GM04503 (cell line): ENCODE results near the gene PCDHGA4.
A peak's percentile ranks its signal among the peaks of the same experiment; 100 is the strongest.
"Not testable (repeated sequence)": the region's sequence is repeated elsewhere in the genome, so short reads cannot be mapped to it uniquely, and the experiment has no call there.

Experiments used
- DNase-seq: peaks from one replicate; pipeline ENCODE4 v3.0.0-alpha.2; 2012; ENCODE audit warnings: low read depth

The PCDHGA4 gene

DNA sequence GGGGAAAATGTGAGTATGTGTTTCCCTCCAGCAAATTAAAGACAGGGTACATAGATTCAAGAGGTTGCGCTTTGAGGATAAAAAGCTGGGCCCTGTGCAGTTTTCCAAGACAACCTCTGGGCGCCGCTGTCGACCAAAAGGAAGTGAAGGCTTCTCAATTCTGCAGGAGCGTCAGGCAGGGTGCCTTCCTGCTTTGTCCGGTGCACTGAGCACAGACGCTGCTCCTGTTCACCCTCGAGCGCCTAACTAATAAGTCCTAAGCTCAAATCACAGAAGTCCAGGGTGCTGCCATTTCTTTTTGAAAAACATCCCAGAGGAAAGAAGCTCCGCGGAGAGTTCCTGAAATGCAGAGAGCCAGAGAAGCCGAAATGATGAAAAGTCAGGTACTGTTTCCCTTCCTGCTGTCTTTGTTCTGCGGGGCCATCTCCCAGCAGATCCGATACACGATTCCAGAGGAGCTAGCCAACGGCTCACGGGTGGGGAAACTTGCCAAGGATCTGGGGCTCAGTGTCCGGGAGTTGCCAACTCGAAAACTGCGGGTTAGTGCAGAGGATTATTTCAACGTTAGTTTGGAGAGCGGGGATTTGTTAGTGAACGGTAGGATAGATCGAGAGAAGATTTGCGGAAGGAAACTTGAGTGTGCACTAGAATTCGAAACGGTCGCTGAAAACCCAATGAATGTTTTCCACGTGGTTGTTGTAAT lies 4.8 kb upstream of the PCDHGA4 start, which contains the start of gene PCDHGB1:
PCDHGB1 (plus strand) TSS at position 183 of the 703 bp plus-strand sequence; CDS start at position 345, 162 bp downstream.
- no peak for DNase-seq

DNA sequence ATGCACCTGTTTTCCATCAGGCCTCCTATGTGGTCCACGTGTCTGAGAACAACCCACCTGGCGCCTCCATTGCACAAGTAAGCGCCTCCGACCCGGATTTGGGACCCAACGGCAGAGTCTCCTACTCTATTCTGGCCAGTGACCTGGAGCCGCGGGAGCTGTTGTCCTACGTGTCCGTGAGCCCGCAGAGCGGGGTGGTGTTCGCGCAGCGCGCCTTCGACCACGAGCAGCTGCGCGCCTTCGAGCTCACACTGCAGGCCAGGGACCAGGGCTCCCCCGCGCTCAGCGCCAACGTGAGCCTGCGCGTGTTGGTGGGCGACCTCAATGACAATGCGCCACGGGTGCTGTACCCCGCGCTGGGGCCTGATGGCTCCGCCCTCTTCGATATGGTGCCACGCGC lies 3.2 kb upstream of the PCDHGA4 start:
- DNase-seq, result no peak

DNA sequence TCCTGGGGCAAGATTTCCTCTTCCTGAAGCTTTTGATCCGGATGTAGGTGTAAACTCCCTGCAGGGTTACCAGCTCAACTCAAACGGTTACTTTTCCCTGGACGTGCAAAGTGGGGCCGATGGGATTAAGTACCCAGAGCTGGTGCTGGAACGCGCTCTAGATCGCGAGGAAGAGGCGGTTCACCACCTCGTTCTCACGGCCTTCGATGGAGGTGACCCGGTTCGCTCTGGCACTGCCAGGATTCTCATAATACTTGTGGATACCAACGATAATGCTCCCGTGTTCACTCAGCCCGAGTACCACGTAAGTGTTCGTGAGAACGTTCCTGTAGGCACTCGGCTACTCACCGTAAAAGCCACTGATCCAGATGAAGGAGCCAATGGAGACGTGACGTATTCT lies 820 bp downstream of the PCDHGA4 start:
- DNase-seq, result no peak

- no peak for DNase-seq
These were observed 1.3 kb downstream of the PCDHGA4 start for GRCh38 chr5:141356133-141356532.

DNA sequence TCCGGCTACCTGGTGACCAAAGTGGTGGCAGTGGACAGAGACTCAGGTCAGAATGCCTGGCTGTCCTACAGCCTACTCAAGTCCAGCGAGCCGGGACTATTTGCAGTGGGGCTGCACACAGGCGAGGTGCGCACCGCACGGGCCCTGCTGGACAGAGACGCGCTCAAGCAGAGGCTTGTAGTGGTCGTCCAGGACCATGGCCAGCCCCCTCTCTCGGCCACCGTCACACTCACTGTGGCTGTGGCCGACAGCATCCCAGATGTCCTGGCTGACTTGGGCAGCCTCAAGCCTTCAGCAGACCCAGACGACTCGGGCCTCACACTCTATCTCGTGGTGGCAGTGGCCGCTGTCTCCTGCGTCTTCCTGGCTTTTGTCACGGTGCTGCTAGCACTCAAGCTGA lies 2.1 kb downstream of the PCDHGA4 start:
- DNase-seq, result no peak

DNA sequence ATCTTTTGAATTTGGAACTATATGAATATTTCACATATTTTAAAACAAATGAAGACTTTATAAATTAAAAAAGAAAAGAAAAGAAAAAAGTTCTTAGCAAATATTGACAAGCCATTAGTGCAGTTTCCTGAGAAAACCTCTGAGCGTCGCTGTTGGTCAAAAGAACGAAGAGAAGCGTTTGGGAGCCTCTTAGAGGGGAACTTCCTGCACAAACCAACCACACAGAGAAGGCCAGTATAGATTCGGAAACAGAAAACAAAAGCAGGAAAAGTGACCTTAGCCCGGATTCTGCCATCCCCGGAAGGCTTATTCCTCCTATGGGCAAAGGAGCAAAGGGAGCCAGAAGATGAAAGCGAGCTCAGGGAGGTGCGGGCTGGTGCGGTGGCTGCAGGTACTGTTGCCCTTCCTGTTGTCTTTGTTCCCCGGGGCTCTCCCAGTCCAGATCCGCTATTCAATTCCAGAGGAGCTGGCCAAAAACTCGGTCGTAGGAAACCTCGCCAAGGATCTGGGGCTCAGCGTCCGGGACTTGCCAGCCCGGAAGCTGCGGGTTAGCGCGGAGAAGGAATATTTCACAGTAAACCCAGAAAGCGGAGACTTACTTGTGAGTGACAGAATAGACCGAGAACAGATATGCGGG lies 5.1 kb downstream of the PCDHGA4 start, which contains the start of gene PCDHGB2:
PCDHGB2 (plus strand) TSS at position 205 of the 637 bp plus-strand sequence; CDS start at position 347, 142 bp downstream.
- DNase-seq, result no peak

DNA sequence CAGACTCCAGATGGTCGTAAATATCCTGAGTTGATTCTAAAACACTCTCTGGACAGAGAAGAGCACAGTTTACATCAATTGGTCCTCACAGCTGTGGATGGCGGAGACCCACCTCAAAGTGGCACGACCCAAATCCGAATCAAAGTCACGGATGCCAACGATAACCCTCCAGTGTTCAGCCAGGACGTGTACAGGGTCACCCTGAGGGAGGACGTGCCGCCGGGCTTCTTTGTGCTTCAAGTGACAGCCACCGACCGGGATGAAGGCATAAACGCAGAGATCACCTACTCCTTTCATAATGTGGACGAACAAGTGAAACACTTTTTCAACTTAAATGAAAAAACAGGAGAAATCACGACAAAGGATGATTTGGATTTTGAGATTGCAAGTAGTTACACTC lies 5.9 kb downstream of the PCDHGA4 start:
- DNase-seq, result no peak

DNA sequence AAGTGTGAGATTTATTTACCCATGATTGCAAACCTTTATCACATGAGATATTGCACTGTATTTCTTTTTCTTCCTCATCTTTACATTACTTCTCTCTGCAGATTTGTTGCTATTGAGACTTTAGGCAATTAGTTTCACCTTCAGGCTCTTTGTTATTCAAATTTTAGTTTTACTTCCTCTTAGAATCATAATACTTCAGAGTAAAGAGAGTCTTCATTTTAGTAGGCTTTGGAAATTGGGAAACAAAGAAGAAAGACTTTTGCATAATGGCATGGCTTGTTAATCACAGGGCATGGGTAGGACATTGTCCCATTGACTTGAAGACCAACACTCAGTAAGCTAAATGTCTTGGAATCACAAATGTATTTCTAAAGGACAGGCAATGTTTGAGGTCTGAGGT lies 7.9 kb downstream of the PCDHGA4 start:
- DNase-seq, result no peak

- no peak for DNase-seq
These were observed 9.3 kb downstream of the PCDHGA4 start, which contains the start of gene PCDHGA5 for GRCh38 chr5:141363952-141364660. Gene PCDHGA5, plus strand, starts transcription at chr5:141364162. Its CDS starts 169 bp downstream, at chr5:141364331.

DNA sequence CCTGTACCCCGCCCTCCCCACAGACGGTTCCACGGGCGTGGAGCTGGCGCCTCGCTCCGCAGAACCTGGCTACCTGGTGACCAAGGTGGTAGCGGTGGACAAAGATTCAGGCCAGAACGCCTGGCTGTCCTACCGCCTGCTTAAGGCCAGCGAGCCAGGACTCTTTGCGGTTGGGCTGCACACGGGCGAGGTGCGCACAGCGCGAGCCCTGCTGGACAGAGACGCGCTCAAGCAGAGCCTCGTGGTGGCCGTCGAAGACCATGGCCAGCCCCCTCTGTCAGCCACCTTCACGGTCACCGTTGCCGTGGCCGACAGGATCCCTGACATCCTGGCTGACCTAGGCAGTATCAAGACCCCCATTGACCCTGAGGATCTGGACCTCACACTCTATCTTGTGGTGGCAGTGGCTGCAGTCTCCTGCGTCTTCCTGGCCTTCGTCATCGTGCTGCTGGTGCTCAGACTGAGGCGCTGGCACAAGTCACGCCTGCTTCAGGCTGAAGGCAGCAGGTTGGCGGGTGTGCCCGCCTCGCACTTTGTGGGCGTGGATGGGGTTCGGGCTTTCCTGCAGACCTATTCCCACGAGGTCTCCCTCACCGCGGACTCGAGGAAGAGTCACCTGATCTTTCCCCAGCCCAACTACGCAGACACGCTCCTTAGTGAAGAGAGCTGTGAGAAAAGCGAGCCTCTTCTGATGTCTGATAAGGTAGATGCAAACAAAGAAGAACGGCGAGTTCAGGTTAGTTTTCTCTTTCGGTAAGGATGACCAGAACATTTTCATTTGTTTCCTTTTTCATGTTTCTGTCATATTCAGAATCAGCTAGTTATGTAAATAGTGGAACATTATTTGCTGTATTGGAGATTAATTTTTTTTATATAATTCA lies 11.4 kb downstream of the PCDHGA4 start:
- no peak for DNase-seq

- peak; percentile 9 for DNase-seq
These were observed 15.4 kb downstream of the PCDHGA4 start, which contains the start of gene PCDHGB3 for GRCh38 chr5:141369994-141370848. Gene PCDHGB3, plus strand, starts transcription at chr5:141370242. Its CDS starts 153 bp downstream, at chr5:141370395.

- DNase-seq, result no peak
These were observed 17.0 kb downstream of the PCDHGA4 start for GRCh38 chr5:141371572-141372475.

- peak; percentile 15 for DNase-seq
These were observed 19.0 kb downstream of the PCDHGA4 start, which contains the start of gene PCDHGA6 for GRCh38 chr5:141373673-141374317. Gene PCDHGA6, plus strand, starts transcription at chr5:141373891. Its CDS starts 193 bp downstream, at chr5:141374084.

GRCh38 chr5:141374627-141375026 lies 19.8 kb downstream of the PCDHGA4 start:
- no peak for DNase-seq

DNA sequence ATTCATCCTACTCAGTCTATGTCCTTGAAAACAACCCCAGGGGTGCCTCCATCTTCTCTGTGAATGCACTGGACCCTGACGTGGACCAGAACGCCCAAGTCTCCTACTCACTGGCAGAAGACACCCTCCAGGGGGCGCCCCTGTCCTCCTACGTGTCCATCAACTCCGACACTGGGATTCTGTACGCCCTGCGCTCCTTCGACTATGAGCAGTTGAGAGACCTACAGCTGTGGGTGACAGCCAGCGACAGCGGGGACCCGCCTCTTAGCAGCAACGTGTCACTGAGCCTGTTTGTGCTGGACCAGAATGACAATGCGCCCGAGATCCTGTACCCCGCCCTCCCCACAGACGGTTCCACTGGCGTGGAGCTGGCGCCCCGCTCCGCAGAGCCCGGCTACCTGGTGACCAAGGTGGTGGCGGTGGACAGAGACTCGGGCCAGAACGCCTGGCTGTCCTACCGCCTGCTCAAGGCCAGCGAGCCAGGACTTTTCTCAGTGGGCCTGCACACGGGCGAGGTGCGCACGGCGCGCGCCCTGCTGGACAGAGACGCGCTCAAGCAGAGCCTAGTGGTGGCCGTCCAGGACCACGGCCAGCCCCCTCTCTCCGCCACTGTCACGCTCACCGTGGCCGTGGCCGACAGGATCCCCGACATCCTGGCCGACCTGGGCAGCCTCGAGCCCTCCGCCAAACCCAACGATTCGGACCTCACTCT lies 20.8 kb downstream of the PCDHGA4 start:
- not testable (repeated sequence) for DNase-seq

- DNase-seq, result no peak
These were observed 27.9 kb downstream of the PCDHGA4 start, which contains the start of gene PCDHGA7 for GRCh38 chr5:141382469-141383294. Gene PCDHGA7, plus strand, starts transcription at chr5:141382742. Its CDS starts 158 bp downstream, at chr5:141382900.

GRCh38 chr5:141383345-141383744 lies 28.5 kb downstream of the PCDHGA4 start:
- DNase-seq, result no peak
